ENCODE results near the gene ZBTB48. TPM values are rescaled to one million over a fixed set of nuclear protein-coding genes. Genes with fewer than 3 reads are reported as not detected.

ZBTB48 gene
- total RNA-seq, 1 experiment from 2014 or later: 27.7 TPM

GRCh38 chr1:6601923-6602668 is 22.3 kb downstream of the ZBTB48 start:
- in situ Hi-C loops (cut with HindIII; ENCODE audit: low sequenced_read_pairs): no loop called here
- peak; percentile 48 for DNase-seq (ENCODE audit: low spot score)

- in situ Hi-C loops (cut with HindIII; ENCODE audit: low sequenced_read_pairs): no loop called here
- DNase-seq (ENCODE audit: low spot score): peak; percentile 74
Measured at GRCh38 chr1:6602669-6603237, 23.0 kb downstream of the ZBTB48 start, which contains the start of gene KLHL21. TSS of gene KLHL21 (minus strand) at chr1:6602869. CDS start at chr1:6602817, 52 bp downstream.

GRCh38 chr1:6603238-6603914 is 23.6 kb downstream of the ZBTB48 start:
- in situ Hi-C loops (cut with HindIII; ENCODE audit: low sequenced_read_pairs): no loop called here
- DNase-seq (ENCODE audit: low spot score): peak; percentile 62

DNA sequence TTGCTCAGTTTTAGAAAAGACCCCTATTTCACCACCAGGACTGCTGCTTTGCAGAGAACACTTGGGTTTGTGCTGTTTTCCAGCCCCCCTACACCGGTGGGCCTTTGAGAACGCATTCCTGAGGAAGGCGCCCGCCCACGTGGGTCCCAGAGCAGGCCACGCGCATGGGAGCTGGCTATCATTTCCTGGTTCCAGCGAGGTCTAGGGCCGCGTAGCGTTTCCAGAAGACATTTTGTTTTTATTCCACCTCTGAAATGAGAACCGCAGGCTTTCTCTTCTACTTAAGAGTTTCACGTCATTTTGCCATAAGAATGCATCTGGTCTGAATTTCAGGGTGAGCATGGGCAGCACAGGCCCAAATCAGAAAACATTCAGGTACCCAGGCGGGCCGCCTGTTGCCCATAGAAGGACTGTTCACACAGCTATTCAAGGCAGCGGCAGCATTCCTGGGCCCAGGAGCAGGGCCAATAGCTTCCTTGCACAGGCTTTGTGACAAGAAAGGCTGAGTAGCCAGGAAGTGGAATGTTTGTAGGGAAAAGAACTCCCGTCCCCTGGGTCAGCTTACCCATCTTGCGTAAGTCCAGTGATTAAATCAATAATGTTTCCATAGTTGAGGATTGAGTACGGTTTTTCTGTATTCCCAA is 24.2 kb downstream of the ZBTB48 start:
- peak; percentile 49 for DNase-seq (ENCODE audit: low spot score)
- in situ Hi-C loops (cut with HindIII; ENCODE audit: low sequenced_read_pairs): no loop called here

GRCh38 chr1:6612641-6613360 is 33.0 kb downstream of the ZBTB48 start:
- peak; percentile 56 for DNase-seq (ENCODE audit: low spot score)
- in situ Hi-C loops (cut with HindIII; ENCODE audit: low sequenced_read_pairs): no loop called here

DNA sequence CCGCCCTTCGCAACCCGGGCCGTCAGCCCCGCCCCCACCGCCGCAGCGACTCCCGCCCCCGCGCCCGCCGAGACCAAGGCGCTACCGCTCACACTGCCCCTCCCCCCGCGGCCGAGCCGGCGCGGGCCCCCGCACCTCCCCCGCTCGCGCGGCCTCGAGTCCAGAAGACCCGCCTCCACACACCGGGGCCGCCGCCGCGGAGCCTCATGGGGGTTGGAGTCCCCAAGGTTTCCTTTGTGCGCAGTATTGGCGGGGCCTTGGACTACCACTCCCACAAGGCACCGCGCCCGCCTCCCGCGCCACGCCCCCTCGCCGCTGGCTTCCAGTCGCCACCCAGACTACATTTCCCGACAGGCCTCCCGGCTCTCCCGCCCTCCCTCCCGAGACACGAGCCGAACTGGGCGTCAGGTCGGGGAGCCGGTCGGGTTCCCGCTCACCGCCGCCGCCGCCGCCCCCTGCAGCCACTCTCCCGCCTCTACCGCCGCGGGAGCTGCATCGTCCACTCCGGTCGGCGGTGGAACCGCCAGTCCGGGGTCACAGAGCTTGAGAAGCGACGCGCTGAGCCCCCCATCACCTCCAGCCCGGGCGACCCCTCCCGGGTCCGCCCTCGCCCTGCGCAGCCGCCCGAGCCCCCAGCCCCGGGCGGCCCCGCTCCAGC is 33.7 kb downstream of the ZBTB48 start, which contains the start of gene PHF13:
TSS of gene PHF13 (plus strand) at position 371 of the 658 bp plus-strand sequence. CDS start 336 bp downstream, outside the sequence.
- DNase-seq (ENCODE audit: low spot score): peak; percentile 98
- in situ Hi-C loops (cut with HindIII; ENCODE audit: low sequenced_read_pairs): no loop called here

GRCh38 chr1:6614019-6614928 is 34.5 kb downstream of the ZBTB48 start:
- DNase-seq (ENCODE audit: low spot score): no peak
- in situ Hi-C loops (cut with HindIII; ENCODE audit: low sequenced_read_pairs): no loop called here

GRCh38 chr1:6614929-6615785 is 35.4 kb downstream of the ZBTB48 start:
- DNase-seq (ENCODE audit: low spot score): no peak

DNA sequence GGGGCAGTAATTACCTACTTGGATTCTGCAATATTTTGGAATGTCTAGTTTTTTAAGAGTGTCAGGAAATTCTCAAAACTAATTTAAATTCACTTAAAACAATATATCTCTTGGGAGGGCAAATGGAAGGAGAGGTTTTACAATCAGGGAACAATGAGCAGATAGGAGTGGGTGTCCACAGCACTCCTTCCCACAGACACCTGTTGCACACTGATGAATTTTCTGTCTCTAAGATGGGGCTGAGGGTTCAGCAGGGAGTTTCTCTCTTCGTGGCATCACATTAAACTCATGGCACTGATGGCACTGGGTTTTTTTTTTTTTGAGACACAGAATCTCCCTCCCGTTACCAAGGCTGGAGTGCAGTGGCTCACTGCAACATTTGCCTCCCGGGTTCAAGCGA is 39.3 kb downstream of the ZBTB48 start:
- in situ Hi-C loops (cut with HindIII; ENCODE audit: low sequenced_read_pairs): no loop called here
- no peak for DNase-seq (ENCODE audit: low spot score)

More at GRCh38 chr1:6614929-6615785, 35.4 kb downstream of the ZBTB48 start:
- in situ Hi-C loops (cut with HindIII; ENCODE audit: low sequenced_read_pairs): no loop called here

- DNase-seq (ENCODE audit: low spot score): no peak
- in situ Hi-C loops (cut with HindIII; ENCODE audit: low sequenced_read_pairs): no loop called here
Measured at GRCh38 chr1:6621429-6622391, 41.9 kb downstream of the ZBTB48 start.

DNA sequence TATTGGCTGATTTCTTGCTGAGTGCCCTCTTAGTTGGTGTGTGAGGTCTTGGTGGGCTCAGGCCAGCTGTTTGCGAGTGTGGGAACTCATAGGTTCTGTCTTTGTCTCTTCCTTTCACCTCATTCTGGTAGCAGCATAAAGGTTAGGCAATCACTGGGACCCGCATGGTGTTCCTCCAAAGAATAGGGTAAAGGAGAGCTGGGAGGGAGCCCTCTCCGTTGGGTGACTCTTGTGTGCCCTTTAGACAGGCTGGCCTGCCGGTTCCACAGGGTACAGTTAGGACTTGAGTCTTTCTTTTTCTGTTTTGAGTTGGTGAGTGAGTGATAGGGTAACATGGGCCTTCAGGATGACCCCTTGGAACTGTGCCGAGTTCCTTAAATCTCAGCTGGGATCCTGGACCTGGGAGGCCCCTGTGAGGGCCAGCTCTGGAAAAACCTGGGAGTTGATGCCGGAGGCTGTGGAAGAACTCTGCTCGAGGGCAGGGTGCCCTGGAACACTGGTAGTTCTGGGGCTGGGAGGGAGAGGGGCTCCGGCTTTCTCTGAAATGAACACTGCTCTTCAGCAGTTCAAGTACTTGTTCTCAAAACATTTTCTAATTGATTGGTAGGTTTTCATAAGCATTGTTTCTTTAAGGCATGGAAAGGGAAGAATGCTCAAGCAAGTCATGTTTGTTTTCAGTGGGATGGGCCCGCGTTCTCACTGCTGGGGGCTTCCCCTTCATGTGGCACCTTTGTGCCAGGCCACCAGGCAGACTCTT is 42.8 kb downstream of the ZBTB48 start:
- in situ Hi-C loops (cut with HindIII; ENCODE audit: low sequenced_read_pairs): no loop called here
- no peak for DNase-seq (ENCODE audit: low spot score)

DNA sequence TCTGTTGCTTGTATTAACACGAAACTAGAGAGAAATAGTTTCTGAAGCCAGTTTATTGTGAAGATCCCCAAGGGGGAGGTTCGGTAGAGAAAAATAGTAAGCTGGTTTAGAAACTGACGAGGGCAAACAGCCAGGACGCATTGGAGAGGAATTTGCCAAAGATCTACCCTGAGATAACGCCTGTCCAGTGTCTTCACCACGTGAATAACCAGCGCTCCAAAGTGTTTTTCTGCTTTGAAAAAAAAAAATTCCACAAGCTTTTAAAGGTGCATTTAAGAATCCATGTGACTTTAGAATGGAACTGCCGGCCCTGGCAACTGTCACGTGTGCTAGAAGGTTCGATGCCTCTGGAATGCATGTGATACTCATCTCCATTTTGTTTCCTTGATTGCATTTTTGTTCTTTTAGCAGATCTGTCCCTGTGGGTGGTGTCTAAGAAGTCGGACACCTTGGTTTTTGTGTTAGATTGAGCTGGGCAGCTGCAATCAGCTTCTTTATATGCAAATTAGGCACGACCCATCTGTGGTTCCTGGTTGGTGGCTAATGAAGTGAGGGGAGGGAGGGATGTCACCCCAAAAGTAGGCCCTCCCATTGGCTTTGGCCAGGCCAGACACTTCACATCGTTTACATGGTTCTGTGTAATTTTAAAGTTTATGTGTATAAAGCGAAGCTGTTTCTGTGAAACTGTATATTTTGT is 43.6 kb downstream of the ZBTB48 start:
- in situ Hi-C loops (cut with HindIII; ENCODE audit: low sequenced_read_pairs): no loop called here
- DNase-seq (ENCODE audit: low spot score): no peak

GRCh38 chr1:6624710-6625583 is 45.2 kb downstream of the ZBTB48 start, which contains the start of gene THAP3:
TSS of gene THAP3 (plus strand) at chr1:6624868. CDS start at chr1:6625219, 351 bp downstream.
- peak; percentile 93 for DNase-seq (ENCODE audit: low spot score)
- in situ Hi-C loops (cut with HindIII; ENCODE audit: low sequenced_read_pairs): no loop called here
